HL-60 (cell line): Measurements from ENCODE around the gene HMCN1.

Experiments
- POLR2AphosphoS5 ChIP-seq: IDR thresholded peaks from 2 replicates; pipeline ENCODE4 v1.6.1; 2012; ENCODE audit warnings: low read depth
- REST ChIP-seq: IDR thresholded peaks from 2 replicates; pipeline ENCODE4 v1.6.1; 2012; ENCODE audit warnings: low read depth; ENCODE audit not compliant: insufficient replicate concordance
- TF ChIP-seq, protein P1 (sequence below): IDR thresholded peaks from one replicate; pipeline ENCODE4 v1.5.1; 2011; ENCODE audit warnings: low read length, control low read depth, inconsistent platforms; ENCODE audit not compliant: insufficient read depth

DNA sequence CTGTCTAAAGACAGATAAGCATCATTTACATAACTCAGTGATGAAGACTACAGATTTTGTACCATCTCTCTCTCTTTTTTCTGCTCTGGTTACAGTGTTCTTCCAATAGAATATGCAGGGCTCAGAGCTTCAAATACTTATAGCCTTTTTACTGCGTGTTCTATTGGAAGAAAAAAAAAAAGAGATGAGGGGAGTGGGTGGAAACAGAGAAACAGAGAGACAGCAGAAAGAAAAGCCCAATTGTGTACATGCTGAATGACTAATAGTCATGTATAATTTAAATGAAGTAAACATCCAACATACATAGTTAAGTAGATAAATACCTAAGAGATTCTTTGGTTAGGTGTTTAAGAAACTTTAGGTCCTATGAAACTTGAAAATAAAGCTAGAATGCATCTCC is 151.9 kb downstream of the HMCN1 start:
- TF ChIP-seq POLR2AphosphoS5: no peak
- TF ChIP-seq, protein P1, sequence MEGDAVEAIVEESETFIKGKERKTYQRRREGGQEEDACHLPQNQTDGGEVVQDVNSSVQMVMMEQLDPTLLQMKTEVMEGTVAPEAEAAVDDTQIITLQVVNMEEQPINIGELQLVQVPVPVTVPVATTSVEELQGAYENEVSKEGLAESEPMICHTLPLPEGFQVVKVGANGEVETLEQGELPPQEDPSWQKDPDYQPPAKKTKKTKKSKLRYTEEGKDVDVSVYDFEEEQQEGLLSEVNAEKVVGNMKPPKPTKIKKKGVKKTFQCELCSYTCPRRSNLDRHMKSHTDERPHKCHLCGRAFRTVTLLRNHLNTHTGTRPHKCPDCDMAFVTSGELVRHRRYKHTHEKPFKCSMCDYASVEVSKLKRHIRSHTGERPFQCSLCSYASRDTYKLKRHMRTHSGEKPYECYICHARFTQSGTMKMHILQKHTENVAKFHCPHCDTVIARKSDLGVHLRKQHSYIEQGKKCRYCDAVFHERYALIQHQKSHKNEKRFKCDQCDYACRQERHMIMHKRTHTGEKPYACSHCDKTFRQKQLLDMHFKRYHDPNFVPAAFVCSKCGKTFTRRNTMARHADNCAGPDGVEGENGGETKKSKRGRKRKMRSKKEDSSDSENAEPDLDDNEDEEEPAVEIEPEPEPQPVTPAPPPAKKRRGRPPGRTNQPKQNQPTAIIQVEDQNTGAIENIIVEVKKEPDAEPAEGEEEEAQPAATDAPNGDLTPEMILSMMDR: no peak
- no peak for TF ChIP-seq REST
